Stomach (tissue), 9 donors: ENCODE results near the gene BABAM2. TPM values are rescaled to one million over a fixed set of nuclear protein-coding genes. Genes with fewer than 3 reads are reported as not detected.

Experiments used
- DNase-seq, 2 donors: peaks; one replicate each; pipeline versions ENCODE4 v3.0.0 to v3.0.0-alpha.2; 2013 to 2019
- H3K27ac ChIP-seq, 5 donors: fragments of 200-600 bp in 4 of 5; sonication (generic) in 4 of 5; one replicate each; pipeline ENCODE4 v1.5.1; 2013 to 2019; ENCODE audit warnings: mild to moderate bottlenecking in 1 of 5, moderate library complexity in 1 of 5
- H3K27me3 ChIP-seq, 3 donors: fragments of 200-600 bp; sonication (generic); one replicate each; pipeline ENCODE4 v1.5.1; 2017 to 2019; ENCODE audit warnings: mixed run types in 1 of 3
- H3K36me3 ChIP-seq, 4 donors: fragments of 200-600 bp; sonication (generic); 1 replicate in 3 of 4; 2 replicates in 1 of 4; pipeline ENCODE4 v1.5.1; 2016 to 2019
- H3K4me1 ChIP-seq, 4 donors: fragments of 200-600 bp; sonication (generic); one replicate each; pipeline ENCODE4 v1.5.1; 2016 to 2019
- H3K4me3 ChIP-seq, 4 donors: fragments of 200-600 bp; sonication (generic) in 3 of 4; one replicate each; pipeline ENCODE4 v1.5.1; 2016 to 2019; ENCODE audit warnings: mild to moderate bottlenecking in 1 of 4
- H3K9me3 ChIP-seq, 4 donors: fragments of 200-600 bp; sonication (generic); one replicate each; pipeline ENCODE4 v1.5.1; 2016 to 2019
- EP300 ChIP-seq: sonication (generic); formaldehyde crosslinking; IDR thresholded peaks from one replicate; pipeline ENCODE4 v1.6.1; 2017; ENCODE audit warnings: antibody characterized with exemption
- POLR2A ChIP-seq, 4 donors: fragments of 450-650 bp; IDR thresholded peaks; one replicate each; pipeline ENCODE4 v1.6.1; 2016; ENCODE audit warnings: antibody characterized with exemption in 4 of 4, control low read depth in 2 of 4, mild to moderate bottlenecking in 1 of 4, moderate library complexity in 1 of 4
- POLR2AphosphoS5 ChIP-seq, 3 donors: sonication (generic); formaldehyde crosslinking; IDR thresholded peaks; one replicate each; pipeline ENCODE4 v1.6.1; 2016; ENCODE audit warnings: antibody characterized with exemption in 3 of 3
- WGBS, 5 donors: extraction: QIAGEN DNeasy Blood & Tissue Kit in 3 of 5; methylation state at CpG; one replicate each; pipeline versions ENCODE4 v1.1.5 to v1.1.7; 2013 to 2018; 5-methylcytosine and 5-hydroxymethylcytosine counted together
- intact Hi-C: fragments of 100-400 bp; cut with DNase I; formaldehyde crosslinking; loops from one replicate; pipeline ENCODE4 v1.15.1; 2023; ENCODE audit warnings: low total_unique reads
- polyA plus RNA-seq, 3 donors: library from polyadenylated mRNA; stranded (reverse); fragments of 200-250 nt; gene quantifications; one replicate each; pipeline ENCODE4 v1.2.3, GENCODE V29; 2013
- total RNA-seq, 5 donors: library from RNA; depleted of rRNA; stranded (reverse); fragments of >200 nt; gene quantifications; one replicate each; pipeline versions ENCODE4 v1.1.0 to v1.2.3, GENCODE V29; 2014 to 2016
- TF ChIP-seq, protein P1 (sequence below), 7 experiments: fragments of 450-650 bp in 4 of 7; fragments of 200-600 bp in 3 of 7; sonication (generic) in 3 of 7; IDR thresholded peaks; one replicate each; pipeline ENCODE4 v1.5.1; 2016 to 2019; ENCODE audit warnings: antibody characterized with exemption in 7 of 7, control low read depth in 2 of 7, mild to moderate bottlenecking in 1 of 7
- donor health status: healthy with polysubstance abuse.
- donor health status: Bipolar disorder and iron deficiency.
- donor health status: healthy.

Gene BABAM2
- total and polyA plus RNA-seq, 8 donors, result 14.2 to 41.4 (median 22.8) TPM

DNA sequence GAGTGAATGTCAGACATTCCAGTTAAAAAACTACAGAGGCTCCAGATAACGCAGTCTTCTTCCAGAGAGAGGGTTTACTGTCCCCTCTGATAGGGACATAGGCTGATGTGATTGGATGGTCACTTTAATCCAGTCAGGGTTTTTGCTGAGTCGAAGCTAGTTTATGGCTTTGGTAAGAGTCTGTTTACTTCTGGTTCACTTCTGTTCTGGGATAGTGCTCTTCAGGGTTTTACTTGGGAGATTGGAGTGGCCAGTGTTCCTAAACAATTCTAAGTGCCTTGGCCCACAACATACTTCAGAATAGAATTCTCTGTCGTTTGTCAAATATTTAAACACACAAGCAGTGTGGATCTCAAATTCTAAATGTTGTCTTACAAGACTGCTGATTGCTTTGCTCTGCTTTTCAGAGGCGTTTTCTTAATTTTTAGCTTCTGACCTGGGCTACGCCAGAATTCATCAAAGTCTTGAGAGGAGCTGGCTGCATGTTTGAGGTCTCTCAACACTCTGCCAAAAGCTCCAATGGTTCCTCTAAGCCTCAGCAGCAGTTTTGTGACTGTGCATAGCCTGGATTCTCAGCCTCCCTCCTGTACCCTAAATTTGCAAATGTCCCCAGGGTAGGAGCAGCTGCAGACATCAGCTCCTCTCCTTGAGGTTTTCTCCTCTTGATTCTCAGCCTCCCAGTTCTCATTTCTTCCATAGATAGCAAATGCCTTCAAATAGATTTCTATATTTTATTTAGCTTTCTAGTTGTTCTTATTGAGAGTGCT is 105.8 kb downstream of the BABAM2 start:
- Histone ChIP-seq H3K9me3 (no peaks in the 10 kb centered on the region), H3K4me1 (peaks cover 0 to 12% (median 0%) of the 10 kb centered on the region in 4 donors), H3K4me3 (no peak overlapping the region), H3K27ac (no peak overlapping the region), H3K36me3 (peaks cover 0 to 6% (median 2%) of the 10 kb centered on the region in 4 donors), H3K27me3 (no peaks in the 10 kb centered on the region)
- 72 to 82% (median 79%) methylated on average over 5 of the region's 5 CpGs for WGBS, 5 donors
- intact Hi-C loops, result no loop called here
- DNase-seq, result no peak
- TF ChIP-seq, protein P1, sequence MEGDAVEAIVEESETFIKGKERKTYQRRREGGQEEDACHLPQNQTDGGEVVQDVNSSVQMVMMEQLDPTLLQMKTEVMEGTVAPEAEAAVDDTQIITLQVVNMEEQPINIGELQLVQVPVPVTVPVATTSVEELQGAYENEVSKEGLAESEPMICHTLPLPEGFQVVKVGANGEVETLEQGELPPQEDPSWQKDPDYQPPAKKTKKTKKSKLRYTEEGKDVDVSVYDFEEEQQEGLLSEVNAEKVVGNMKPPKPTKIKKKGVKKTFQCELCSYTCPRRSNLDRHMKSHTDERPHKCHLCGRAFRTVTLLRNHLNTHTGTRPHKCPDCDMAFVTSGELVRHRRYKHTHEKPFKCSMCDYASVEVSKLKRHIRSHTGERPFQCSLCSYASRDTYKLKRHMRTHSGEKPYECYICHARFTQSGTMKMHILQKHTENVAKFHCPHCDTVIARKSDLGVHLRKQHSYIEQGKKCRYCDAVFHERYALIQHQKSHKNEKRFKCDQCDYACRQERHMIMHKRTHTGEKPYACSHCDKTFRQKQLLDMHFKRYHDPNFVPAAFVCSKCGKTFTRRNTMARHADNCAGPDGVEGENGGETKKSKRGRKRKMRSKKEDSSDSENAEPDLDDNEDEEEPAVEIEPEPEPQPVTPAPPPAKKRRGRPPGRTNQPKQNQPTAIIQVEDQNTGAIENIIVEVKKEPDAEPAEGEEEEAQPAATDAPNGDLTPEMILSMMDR (IDR thresholded peaks at IDR 0.05), result no peak
- TF ChIP-seq POLR2A (IDR thresholded peaks at IDR 0.05) (no peak), POLR2AphosphoS5 (IDR thresholded peaks at IDR 0.05) (no peak), EP300 (no peak)

DNA sequence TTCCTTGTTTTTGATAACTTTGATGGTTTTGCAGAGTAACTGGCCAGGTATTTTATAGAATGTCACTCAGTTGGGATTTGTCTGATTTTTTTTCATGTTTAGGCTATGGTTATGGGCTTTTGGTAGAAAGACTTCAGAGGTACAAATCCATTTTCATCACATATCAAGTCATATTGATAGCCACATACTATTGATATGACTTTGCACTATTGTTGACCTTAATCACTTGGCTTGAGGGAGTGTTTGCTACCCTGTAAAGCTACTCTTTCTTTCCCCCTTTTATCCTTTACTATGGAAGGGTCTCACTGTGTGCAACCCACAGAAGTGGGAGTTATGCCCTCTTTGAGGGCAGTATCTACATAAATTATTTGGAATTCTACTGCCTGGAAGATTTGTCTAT is 109.8 kb downstream of the BABAM2 start:
- Histone ChIP-seq H3K36me3 (peaks cover 0 to 5% (median 2%) of the 10 kb centered on the region in 4 donors), H3K27ac (no peak overlapping the region), H3K4me3 (no peak overlapping the region), H3K4me1 (peaks cover 0 to 4% (median 0%) of the 10 kb centered on the region in 4 donors), H3K9me3 (no peaks in the 10 kb centered on the region), H3K27me3 (no peaks in the 10 kb centered on the region)
- intact Hi-C loops, result no loop called here
- no peak for TF ChIP-seq POLR2AphosphoS5 (IDR thresholded peaks at IDR 0.05)
- TF ChIP-seq POLR2A (IDR thresholded peaks at IDR 0.05), result no peak
- TF ChIP-seq, protein P1 (IDR thresholded peaks at IDR 0.05), result no peak
- TF ChIP-seq EP300, result no peak
- DNase-seq, result no peak

DNA sequence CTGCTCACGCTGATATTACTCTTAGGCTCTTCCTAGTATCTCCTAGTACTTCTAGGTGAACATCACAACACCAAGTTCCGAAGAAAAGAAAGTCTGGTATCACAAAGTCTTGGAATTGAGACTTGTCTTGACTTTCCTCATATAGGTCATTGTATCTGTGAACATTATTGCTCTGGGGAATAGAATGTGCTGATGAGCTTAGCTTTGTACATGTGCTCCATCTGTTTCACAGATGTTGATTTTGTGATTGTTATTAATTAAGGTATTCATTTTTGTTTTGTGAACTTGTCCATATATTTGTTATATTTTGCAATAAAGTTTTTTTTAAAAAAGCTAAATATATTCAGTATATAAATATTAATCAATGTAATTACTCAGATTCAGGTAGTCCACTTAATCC is 111.7 kb downstream of the BABAM2 start:
- Histone ChIP-seq H3K27me3 (no peaks in the 10 kb centered on the region), H3K4me3 (no peak overlapping the region), H3K36me3 (no peaks in the 10 kb centered on the region), H3K9me3 (no peaks in the 10 kb centered on the region), H3K27ac (no peak overlapping the region), H3K4me1 (peaks cover 0 to 4% (median 0%) of the 10 kb centered on the region in 4 donors)
- no peak for DNase-seq
- intact Hi-C loops, result no loop called here
- 94 to 99% (median 95%) methylated on average over 2 of the region's 2 CpGs for WGBS, 5 donors
- TF ChIP-seq, protein P1 (IDR thresholded peaks at IDR 0.05), result no peak
- no peak for TF ChIP-seq EP300
- no peak for TF ChIP-seq POLR2AphosphoS5 (IDR thresholded peaks at IDR 0.05)
- TF ChIP-seq POLR2A (IDR thresholded peaks at IDR 0.05), result no peak

DNA sequence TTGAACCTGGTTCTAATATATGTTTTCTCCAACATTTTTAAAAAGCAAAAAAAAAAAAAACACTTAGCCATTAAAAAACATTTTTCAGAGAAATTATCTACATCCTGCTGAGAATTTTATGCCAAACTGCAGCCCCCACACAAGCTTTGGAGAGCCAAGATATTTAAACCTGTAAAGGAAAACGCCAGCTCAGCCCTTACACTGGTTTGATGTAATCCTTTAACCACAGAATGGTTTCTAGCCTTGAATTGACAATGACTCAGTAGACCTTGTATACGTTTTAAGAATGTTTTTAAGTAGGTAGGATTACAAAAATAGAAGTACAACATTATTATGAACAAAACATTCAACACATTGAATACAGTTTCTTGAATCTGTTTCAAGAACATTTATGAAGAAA is 113.6 kb downstream of the BABAM2 start:
- DNase-seq, result no peak
- 46 to 68% (median 59%) methylated on average over 2 of the region's 2 CpGs for WGBS, 5 donors
- intact Hi-C loops, result no loop called here
- Histone ChIP-seq H3K36me3 (no peaks in the 10 kb centered on the region), H3K27ac (no peak overlapping the region), H3K4me1 (peaks cover 0 to 4% (median 0%) of the 10 kb centered on the region in 4 donors), H3K4me3 (no peak overlapping the region), H3K27me3 (no peaks in the 10 kb centered on the region), H3K9me3 (no peaks in the 10 kb centered on the region)
- no peak for TF ChIP-seq POLR2AphosphoS5 (IDR thresholded peaks at IDR 0.05)

DNA sequence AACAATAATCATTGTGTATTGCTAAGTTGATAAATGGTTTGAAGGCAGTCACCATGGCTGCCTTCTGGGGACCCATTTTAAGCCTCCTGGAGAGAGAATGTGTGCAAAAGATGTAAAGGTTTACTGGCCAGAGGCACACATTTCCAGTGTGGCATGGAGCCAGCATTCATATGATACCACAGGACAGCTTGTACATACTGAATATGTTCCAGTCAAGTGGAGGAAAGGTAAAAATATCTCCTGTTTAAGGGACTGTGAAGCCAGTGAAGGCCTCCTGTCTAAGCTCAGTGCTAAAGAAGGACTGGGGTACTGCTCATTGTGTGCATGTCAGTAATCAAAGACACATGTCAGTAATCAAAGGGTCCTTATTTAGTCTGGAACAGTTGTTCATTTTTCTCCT is 119.2 kb downstream of the BABAM2 start:
- H3K4me3 ChIP-seq, result no peak overlapping the region
- peak in 1 of 2 donors; percentile 21 for DNase-seq
- intact Hi-C loops, result no loop called here
- TF ChIP-seq EP300 (no peak), POLR2AphosphoS5 (IDR thresholded peaks at IDR 0.05) (no peak), POLR2A (IDR thresholded peaks at IDR 0.05) (no peak)
- TF ChIP-seq, protein P1 (IDR thresholded peaks at IDR 0.05), result no peak
- H3K27me3 ChIP-seq, result no peaks in the 10 kb centered on the region
- no peaks in the 10 kb centered on the region for H3K36me3 ChIP-seq
- H3K27ac ChIP-seq, result no peak overlapping the region
- peaks cover 0 to 3% (median 0%) of the 10 kb centered on the region in 4 donors for H3K4me1 ChIP-seq
- no peaks in the 10 kb centered on the region for H3K9me3 ChIP-seq
